GM19238 (cell line): ENCODE data around the gene ATE1.

Source experiments
- DNase-seq: peaks from one replicate; pipeline ENCODE4 v3.0.0; 2011; ENCODE audit warnings: low spot score; ENCODE audit not compliant: insufficient read length

ATE1 gene

GRCh38 chr10:121741248-121741792 is 186.5 kb downstream of the ATE1 start:
- no peak for DNase-seq

GRCh38 chr10:121740069-121740468 is 187.8 kb downstream of the ATE1 start:
- no peak for DNase-seq

GRCh38 chr10:121739114-121739513 is 188.7 kb downstream of the ATE1 start:
- no peak for DNase-seq

- DNase-seq = no peak
Measured at GRCh38 chr10:121736315-121737130, 191.3 kb downstream of the ATE1 start.

- no peak for DNase-seq
Measured at GRCh38 chr10:121735263-121735662, 192.6 kb downstream of the ATE1 start.

GRCh38 chr10:121734589-121735045 is 193.2 kb downstream of the ATE1 start:
- DNase-seq = peak; percentile 29

GRCh38 chr10:121732656-121733445 is 195.0 kb downstream of the ATE1 start:
- no peak for DNase-seq

- DNase-seq = no peak
Measured at GRCh38 chr10:121732172-121732571, 195.7 kb downstream of the ATE1 start.

GRCh38 chr10:121724282-121724681 is 203.5 kb downstream of the ATE1 start:
- no peak for DNase-seq

GRCh38 chr10:121722665-121723064 is 205.2 kb downstream of the ATE1 start:
- DNase-seq = no peak

GRCh38 chr10:121721257-121721656 is 206.6 kb downstream of the ATE1 start:
- no peak for DNase-seq

- DNase-seq = no peak
Measured at GRCh38 chr10:121715969-121716368, 211.9 kb downstream of the ATE1 start.

GRCh38 chr10:121715076-121715475 is 212.8 kb downstream of the ATE1 start:
- DNase-seq = no peak

GRCh38 chr10:121713486-121713885 is 214.3 kb downstream of the ATE1 start:
- DNase-seq = no peak

GRCh38 chr10:121710971-121711370 is 216.9 kb downstream of the ATE1 start:
- no peak for DNase-seq

- no peak for DNase-seq
Measured at GRCh38 chr10:121710207-121710606, 217.6 kb downstream of the ATE1 start.

GRCh38 chr10:121709675-121710073 is 218.2 kb downstream of the ATE1 start:
- no peak for DNase-seq

GRCh38 chr10:121708728-121709674 is 218.8 kb downstream of the ATE1 start:
- DNase-seq = no peak

- no peak for DNase-seq
Measured at GRCh38 chr10:121702351-121703320, 225.2 kb downstream of the ATE1 start.

- DNase-seq = no peak
Measured at GRCh38 chr10:121700416-121700815, 227.4 kb downstream of the ATE1 start.
